GM18519 (cell line): Measurements from ENCODE around the gene SLK.

ENCODE experiments used
- ATAC-seq: cut with Tn5 transposase; IDR thresholded peaks from one replicate; pipeline ENCODE4 v1.9.1; 2021; ENCODE audit warnings: mild to moderate bottlenecking, moderate library complexity; ENCODE audit not compliant: unreplicated experiment, low FRiP score

Gene SLK

DNA sequence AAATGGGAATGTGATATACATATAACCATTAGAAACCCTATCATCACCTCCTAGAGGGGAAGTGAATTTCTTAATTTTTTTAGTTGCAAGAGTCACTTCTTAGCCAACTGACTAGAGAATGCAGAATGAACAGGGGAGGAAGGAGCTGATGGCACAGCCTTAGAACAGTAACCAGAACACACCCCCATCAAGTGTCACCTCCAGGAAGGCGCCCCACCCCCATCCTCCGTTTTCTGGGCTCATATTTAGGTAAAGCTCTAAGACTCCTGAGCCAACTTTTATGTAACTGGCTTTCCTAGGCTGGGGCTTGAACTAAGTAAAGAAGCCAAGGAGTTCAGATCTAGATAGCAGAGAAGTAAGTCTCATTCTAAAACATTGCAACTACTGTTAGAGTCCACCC is 64.7 kb downstream of the SLK start:
- no peak for ATAC-seq

DNA sequence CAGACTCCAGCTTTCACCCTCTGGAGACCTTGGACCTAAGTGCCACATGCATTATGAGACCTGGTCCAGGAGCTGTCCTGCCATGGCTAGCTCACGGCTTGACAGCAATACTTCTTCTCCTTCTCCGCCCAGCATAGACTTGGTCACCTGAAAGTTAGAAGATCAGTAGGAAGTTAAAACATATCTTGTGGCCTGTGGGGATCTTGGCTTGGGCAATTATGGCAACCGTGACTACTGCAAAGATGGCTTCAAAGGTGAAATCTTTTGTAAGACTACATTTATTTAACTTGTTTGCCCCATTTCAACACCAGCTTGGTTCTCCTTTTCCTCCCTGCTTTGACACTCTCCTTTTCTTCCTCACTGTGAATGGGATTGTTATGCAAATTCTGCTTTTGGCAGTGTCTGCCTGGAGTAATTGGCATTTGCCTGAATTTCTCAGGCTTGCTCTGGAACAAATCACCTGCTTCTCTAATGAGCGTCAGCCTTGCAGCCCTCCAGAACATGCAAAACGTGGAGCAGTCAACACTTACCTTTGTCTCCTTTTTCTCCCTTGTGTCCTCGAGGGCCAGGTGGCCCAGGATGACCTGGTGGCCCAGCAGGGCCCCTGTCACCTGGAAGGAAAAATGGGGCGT is 65.3 kb downstream of the SLK start:
- no peak for ATAC-seq

DNA sequence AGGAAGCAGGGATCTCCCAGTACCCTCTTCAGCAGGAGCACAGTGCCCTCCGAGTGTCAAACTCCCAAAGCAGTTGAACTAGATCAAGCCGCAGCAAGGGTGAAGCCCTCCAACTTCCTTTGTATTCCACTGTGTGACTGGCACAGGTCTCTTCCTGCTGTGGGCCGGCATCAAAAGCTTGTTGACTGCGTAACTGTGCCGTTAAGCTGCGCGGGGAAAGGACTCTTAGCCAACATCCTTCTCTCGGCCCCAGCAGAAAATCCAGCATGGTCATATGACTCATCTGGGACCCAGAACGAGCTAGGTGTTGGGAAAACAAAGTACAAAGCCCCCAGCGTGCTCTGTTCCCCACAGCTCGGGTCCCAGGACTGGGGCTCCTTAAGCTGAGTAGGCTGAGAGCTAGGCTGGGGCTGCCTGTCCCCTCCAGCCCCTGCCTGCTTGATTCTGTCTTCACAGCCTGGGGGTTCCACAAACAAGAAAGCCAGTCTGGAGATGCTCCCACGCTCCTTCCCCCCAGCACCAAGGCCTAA is 66.5 kb downstream of the SLK start:
- ATAC-seq = no peak

DNA sequence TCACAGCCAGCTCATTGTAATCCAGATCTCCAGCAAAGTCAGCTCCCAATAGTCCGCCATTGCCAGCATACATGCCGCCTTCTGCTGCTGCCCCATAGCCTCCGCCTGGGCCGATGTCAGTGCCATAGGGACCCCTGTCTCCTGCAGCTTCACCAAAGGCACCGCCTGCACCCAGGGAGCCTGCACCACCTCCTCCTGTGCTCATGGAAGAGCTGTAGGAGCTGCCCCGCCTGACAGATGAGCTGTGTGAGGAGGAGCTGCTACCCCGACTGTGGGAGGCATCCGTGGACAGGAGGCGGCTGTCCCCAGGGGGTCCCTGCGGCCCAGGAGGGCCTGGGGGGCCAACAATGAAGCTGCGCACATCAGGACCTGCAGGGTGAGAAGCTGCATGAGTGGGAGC is 67.0 kb downstream of the SLK start:
- ATAC-seq = no peak

DNA sequence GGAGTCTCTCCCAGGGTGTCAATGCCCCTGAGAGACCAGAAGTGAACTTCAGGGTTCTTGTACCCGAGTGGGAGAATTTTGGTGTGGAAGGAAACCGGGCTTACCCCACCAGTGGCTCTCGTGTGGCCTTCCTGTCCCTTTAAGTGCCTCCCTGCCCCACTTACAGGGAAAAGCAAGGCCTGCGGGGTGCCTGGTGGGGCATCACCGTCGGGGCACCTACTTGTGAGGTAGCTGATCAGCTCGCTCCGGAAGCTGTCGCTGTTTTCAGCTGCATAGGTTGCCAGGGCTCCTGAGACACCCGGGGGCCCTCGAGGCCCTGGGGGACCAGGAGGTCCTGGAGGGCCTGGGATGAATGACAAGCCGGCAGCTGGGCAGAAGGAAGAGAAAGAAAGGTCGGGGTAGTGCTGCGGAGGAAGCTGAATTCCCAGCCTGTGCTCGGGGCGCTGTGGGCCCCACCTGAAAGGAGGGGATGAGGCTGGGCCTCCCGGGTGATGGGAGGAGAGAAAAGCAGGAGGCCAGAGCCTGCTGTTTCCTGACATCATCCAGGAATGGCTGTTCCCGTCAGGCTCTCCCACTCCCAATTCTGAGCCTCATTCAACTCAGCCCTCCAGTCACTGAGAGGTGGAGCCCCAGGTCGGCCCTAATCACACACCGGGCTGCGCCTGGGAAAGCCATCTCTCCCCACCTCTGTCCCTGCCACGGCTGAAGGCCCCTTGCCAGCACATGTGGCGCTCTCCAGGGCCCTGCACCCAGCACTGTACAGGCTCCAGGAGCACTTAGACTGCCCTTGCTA is 67.7 kb downstream of the SLK start:
- ATAC-seq = no peak

DNA sequence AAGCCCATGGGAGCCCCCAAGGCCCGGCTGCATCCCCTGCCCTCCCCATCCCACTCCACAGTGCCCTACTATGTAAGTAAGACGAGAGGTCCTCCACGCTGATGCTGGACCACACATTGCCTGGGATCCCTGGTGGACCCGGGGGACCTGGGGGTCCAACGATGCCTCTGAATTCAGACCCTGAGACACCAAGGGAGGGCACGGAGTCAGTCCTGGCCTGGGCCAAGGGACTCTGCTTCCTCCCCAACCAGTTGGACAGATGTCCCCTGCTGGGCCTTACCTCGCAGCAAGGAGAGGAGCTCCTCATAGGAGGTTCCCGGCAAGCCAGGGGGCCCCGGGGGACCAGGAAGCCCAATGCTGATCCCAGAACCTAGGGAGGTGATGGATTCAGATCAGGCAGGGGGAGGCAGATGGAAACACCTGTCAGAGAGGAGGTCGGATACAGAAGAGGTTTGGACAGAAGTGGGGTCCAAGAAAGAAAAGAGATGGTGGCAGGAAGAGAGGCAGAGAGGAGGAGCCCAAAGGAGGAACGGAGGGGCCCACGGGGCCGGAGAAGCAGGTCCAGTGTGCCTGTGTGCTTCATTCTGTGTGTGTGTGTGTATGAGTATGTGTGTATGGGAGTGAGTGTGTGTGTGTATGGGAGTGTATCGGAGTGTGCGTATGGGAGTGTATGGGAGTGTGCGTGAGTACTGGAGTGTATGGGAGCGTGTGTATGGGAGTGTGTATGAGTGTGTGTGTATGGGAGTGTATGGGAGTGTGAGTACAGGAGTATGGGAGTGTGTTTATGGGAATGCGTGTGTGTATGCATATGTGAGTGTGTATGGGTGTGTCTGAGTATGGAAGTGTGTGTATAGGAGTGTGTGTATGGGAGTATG is 68.5 kb downstream of the SLK start:
- no peak for ATAC-seq

DNA sequence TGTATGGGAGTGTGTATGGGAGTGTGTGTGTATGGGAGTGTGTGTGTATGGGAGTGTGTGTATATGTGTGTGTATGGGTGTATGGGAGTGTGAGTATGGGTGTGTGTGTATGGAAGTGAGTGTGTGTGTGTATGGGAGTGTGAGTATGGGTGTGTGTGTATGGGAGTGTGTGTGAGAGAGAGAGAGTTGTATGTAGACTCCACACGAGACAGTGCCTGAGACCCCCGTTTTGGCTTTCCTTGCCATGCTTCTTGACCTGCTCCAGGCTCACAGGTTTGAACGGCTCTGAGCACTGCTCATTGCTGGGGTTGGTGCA is 69.1 kb downstream of the SLK start:
- ATAC-seq = no peak

DNA sequence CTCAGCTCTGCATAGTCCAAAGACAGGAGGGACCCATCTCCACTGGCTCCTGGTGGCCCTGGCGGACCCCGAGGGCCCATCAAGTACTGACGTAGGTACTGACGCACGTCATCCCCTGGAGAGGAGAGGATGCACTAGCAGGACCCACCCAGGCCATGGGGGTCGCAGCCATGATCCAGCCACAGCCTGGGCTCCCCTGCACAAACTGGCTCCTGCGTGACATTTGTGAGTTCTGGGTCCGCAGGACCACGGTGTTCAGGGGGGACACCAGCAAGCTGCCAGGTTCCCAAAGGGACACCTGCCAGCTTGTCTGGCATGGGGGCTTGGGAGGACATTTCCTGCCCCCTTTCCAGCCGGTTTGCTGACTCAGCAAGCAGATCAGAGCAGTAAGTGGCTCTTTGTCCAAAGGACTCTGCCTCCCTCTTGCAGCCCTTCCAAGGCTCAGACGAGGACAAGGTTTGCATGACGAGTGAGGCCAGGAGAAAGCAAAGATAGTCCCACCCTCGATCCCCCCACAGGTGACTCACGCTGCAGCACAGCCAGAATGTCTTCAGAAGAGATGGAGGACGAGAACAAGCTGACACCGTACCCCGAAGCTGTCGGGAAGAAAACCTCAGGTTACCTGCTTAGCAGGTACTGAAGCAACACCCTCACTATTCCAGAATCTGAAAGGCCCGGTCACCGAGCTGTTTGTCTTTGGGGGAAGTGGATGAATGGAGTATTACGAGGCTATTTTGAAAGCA is 69.7 kb downstream of the SLK start:
- no peak for ATAC-seq

DNA sequence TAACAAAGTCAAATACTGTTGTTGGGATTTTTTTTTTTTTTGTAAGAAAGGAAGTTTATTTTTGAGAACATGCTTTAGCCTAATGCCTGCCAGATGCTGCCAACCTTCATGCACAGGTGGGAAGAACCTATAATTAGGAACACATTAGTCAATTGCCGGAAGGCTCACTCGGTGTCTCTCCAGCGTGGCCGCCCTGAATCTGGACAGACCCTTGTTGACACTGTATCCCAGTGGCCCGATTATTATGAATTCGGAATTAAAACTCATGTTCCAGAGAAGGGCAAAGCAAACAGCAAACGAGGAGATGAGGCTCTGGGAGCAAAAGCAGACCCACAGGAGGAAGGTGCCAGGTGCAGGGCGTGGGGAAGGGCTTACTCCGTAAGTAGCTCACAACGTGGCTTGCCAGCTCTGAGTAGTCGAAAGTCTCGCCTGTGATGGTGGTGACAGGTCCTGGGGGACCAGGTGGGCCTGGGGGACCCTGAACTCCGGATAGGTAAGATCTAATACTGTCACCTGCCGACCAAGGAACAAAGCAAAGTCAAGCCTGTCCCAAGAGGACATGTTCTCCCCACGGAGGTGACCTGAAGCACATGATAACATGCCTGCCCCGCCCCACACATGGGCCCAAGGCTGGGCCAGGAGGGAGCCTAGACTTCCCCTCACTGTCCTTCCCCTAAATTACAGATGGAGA is 70.5 kb downstream of the SLK start:
- ATAC-seq = no peak

DNA sequence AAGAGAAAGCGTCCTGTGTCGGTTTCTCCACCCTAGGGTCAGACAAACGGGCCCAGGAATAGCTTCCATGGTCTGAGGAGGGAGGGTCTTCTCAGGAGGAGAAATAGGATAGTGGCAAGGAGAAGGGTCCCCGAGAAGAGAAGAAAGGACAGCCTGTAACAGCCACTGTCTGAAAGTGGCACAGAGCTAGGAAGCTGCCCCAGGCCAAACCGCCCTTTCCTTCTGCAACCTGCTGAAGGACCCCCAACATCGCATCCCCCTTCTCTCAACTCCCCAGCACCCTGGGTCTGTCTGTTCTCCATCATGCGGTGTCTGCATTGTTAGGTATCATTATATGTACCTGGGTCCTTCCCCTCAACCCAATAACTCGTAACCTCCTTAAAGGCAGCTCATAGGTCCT is 71.6 kb downstream of the SLK start:
- ATAC-seq = no peak

DNA sequence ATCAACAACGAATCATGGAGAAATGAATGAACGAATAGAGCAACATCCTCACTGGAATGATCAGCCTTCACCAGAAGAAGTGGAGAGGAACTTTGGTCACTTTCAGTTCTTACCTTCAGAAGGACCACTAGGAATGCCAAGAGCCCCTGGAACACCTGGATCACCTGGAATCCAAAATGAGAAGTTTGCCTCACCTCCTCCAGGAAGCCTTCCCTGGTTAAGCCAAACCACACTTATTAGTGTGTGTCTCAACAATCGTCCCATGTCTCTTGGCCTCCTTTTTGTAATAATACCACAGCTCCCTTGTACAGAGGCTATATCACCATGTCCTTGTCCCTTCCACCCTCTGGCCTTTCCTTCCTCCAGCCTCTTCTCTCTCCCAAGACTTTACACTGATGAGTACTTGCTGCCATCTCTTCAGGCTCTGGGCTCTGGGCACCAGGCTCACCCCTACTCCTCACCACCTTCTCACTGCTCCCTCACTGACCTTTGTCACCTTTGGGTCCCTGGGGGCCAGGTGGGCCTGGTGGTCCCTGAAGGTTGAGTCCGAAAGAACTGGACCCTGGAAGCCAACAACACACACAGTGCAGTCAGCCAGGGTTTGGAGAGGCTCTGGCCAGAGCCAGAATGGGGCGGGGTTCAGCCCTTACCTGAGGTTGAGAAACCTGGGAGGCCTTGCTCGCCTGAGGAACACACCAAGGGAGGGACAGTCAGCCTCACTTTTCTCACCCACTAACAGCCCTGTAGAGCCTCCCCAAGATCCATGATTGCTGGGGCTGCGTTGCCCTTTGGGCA is 72.2 kb downstream of the SLK start:
- ATAC-seq = no peak

DNA sequence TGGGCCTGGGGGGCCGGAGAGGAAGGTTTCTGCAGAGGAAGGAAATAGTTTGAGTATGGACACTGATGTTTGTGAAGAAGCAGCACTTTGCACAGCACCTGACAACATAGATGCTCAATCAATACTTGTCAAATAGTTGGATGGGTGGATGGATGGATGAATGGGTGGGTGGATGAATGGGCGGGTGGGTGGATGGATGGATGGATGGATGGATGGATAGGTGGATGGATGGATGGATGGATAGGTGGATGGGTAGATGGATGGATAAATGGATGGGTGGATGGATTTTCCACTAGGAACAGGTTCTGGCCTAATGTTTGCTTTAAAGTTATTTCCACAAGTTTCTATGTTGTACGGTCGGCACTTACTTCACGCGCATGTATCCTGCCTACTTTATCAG is 73.4 kb downstream of the SLK start:
- no peak for ATAC-seq

DNA sequence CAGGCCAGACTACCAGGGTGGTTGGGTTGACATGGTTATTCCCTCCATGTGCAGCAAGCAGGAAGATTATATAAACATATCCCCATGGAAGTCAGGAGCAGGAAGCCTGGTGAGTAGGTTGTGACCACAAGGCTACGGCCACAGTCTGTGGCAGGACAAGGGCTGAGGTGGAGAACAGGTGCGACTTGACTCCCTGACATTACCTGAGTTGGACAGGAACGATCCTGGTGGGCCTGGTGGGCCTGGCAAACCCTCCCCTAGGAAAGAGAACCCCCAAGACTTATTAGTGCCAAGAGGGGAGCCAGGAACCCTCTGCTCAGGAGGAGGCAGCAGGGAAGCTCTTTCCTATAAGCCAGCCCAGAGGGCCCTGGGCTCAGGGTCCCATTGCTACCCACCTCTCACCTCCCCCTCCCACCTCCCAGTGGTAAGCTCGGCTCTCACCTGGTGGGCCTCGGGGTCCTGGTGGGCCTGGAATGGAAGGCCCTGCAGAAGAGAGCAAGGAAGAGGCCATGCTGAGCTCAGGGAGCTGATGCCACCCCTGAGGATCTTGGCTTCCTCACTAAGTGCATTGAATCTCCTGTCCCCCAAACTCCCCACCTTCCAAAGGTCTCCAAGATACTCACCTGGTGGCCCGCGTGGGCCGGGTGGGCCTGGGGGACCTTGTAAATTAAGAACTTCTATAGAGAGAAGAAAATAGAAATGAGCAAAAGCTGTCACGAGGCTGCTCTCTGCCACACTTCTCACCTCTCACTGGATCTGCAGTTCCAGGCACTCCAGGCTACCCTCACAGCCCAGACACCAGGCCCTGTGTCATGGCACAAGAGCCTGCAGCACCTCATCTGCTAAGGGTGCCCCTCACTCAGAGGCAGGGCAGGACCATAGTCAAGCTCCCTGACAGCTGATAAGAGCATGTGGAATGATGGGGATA is 74.2 kb downstream of the SLK start:
- ATAC-seq = no peak

DNA sequence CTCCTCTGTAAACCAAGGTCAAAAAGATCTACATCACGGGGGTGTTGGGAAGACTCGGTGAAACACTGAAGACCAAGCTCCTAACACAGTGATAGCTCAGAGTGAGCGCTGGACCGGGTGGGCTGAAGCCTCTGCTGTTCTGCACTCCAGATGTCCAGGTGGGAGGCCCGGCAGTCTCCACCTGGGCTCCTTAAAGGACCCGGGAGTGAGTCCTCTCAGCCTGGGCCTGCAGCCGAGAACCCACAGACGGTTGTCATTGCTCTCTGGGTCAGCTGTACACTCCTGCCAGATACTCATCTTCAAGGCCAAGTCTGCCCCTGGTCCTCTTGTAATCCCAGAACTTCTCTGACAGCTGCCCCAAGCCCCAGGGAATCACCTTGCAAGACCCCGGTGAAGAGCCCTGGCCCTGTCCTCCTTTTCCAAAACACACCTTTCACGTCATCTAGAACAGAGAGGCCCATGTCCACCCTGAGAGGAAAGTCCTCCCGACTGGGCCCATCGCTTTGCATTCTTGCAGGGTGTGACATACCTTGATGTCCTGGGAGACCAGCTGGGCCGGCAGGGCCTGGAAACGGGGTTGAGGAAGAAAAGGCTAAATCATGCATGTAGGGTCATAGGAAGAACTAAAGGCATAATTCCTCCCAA is 75.1 kb downstream of the SLK start:
- no peak for ATAC-seq

DNA sequence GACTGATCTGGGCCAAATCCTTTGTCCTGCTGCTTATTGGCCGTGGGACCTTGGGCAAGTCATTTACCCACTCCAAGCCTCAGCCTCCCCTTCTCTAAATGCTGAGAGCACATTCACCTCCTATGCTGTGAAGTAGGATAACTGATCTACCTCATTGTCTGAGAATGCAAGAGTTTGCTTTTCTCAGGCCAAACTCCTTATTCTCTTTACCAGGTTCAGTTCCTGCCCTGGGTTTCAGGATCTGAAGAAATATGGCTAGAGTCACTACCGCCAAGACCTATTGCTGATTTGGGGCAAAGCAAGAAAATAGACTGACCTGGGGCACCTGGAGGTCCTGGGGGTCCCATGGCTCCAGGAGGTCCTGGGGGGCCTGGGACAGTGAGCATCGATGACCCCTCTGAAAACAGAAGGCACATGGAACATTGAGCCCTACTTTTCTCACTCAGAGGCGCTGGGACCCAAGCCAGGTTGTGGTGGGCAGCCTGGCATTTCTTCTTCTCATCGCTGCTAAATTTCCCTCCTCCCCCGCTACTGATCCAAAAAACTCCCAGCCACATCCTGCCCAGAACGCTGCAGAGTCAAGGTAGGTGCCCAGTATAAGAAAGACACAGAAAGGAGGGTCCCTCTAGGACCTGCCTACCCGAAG is 76.4 kb downstream of the SLK start:
- no peak for ATAC-seq

DNA sequence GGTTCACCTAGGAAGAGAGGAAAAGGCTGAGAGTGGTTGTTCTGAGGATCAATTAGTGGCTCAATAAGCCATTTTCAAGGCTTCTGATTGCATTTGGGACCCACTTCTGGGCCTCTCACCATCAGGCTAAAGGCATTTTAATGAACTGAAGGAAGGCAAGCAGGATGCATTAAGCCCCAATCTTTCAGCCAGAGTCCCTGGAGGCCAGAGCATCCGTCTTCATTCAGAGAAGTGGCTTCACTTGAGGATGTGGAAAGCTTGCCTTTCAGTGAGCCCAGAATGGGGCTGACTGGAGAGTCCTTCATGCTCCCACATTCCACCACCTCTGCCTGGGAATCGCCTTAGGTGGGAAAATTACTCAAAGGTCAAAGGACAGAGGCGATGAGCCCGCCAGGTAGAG is 76.9 kb downstream of the SLK start:
- ATAC-seq = no peak
